ENCODE data around the gene ODAD3.

GRCh38 chr19:11451871-11452619 lies 17.1 kb upstream of the ODAD3 start:
- TF ChIP-seq EZH2 (IDR thresholded peaks at IDR 0.05; ENCODE audit: insufficient read depth, poor library complexity, severe bottlenecking) = no peak
- TF ChIP-seq EZH2phosphoT487 (IDR thresholded peaks at IDR 0.05; ENCODE audit: insufficient read depth, low read depth) = no peak
